ENCODE results near the gene AKAP5. TPM values are rescaled to one million over a fixed set of nuclear protein-coding genes. Genes with fewer than 3 reads are reported as not detected.

Gene AKAP5
- total RNA-seq, 1 donor from 2014 or later: 0.19 TPM

- Histone ChIP-seq H3K4me3 (no peak overlapping the region), H3K9me3 (replicated peaks) (no peaks in the 10 kb centered on the region), H3K27ac (replicated peaks) (no peak overlapping the region), H3K4me1 (peaks cover 17% of the 10 kb centered on the region), H3K36me3 (no peaks in the 10 kb centered on the region), H3K27me3 (ENCODE audit: low read depth) (no peaks in the 10 kb centered on the region)
- no peak for DNase-seq
- intact Hi-C loops (cut with micrococcal nuclease): no loop called here
- TF ChIP-seq CTCF (IDR thresholded peaks at IDR 0.05; ENCODE audit: borderline replicate concordance): no peak
Measured at GRCh38 chr14:64467101-64467500, 1.8 kb downstream of the AKAP5 start.

GRCh38 chr14:64467566-64467965 is 2.3 kb downstream of the AKAP5 start:
- no peaks in the 10 kb centered on the region for H3K36me3 ChIP-seq
- no peak overlapping the region for H3K27ac ChIP-seq (replicated peaks)
- no peaks in the 10 kb centered on the region for H3K9me3 ChIP-seq (replicated peaks)
- intact Hi-C loops (cut with micrococcal nuclease): no loop called here
- H3K4me3 ChIP-seq: no peak overlapping the region
- DNase-seq: no peak
- H3K4me1 ChIP-seq: peaks cover 17% of the 10 kb centered on the region
- H3K27me3 ChIP-seq (ENCODE audit: low read depth): no peaks in the 10 kb centered on the region
- TF ChIP-seq CTCF (IDR thresholded peaks at IDR 0.05; ENCODE audit: borderline replicate concordance): no peak

GRCh38 chr14:64468451-64468850 is 3.2 kb downstream of the AKAP5 start:
- Histone ChIP-seq H3K9me3 (replicated peaks) (no peaks in the 10 kb centered on the region), H3K27ac (replicated peaks) (no peak overlapping the region), H3K4me3 (no peak overlapping the region), H3K27me3 (ENCODE audit: low read depth) (no peaks in the 10 kb centered on the region), H3K4me1 (peaks cover 17% of the 10 kb centered on the region), H3K36me3 (no peaks in the 10 kb centered on the region)
- intact Hi-C loops (cut with micrococcal nuclease): no loop called here
- DNase-seq: no peak
- TF ChIP-seq CTCF (IDR thresholded peaks at IDR 0.05; ENCODE audit: borderline replicate concordance): no peak

- H3K27me3 ChIP-seq (ENCODE audit: low read depth): no peaks in the 10 kb centered on the region
- H3K36me3 ChIP-seq: no peaks in the 10 kb centered on the region
- no peak overlapping the region for H3K27ac ChIP-seq (replicated peaks)
- TF ChIP-seq CTCF (IDR thresholded peaks at IDR 0.05; ENCODE audit: borderline replicate concordance): no peak
- H3K4me3 ChIP-seq: no peak overlapping the region
- no peaks in the 10 kb centered on the region for H3K9me3 ChIP-seq (replicated peaks)
- DNase-seq: no peak
- intact Hi-C loops (cut with micrococcal nuclease): loop anchor here (10.0 kb wide), 2 partner anchors 49 to 129 kb away; no protein-coding TSS in a partner anchor
- no peaks in the 10 kb centered on the region for H3K4me1 ChIP-seq
Measured at GRCh38 chr14:64474041-64474440, 8.7 kb downstream of the AKAP5 start.

DNA sequence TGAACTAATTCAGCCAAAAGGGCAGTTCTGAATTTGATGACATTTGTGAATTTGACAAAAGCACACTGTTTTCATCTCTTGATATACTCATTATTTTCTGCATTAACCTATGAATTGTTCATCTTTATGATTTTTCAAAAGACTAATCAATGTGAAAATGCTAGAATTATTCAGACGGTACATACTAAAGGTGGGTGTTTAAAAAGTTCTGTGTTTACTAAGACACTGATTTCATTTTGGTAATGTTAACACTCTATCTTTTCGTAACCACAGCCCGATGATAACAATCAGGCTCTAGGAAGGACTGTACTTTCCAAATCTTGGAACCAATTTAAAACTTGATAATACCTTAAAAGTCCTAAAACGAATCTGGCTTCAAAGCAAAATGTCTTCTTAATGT is 9.4 kb downstream of the AKAP5 start:
- no peaks in the 10 kb centered on the region for H3K9me3 ChIP-seq (replicated peaks)
- intact Hi-C loops (cut with micrococcal nuclease): loop anchor here (10.0 kb wide), 2 partner anchors 50 to 130 kb away; no protein-coding TSS in a partner anchor
- no peaks in the 10 kb centered on the region for H3K36me3 ChIP-seq
- TF ChIP-seq CTCF (IDR thresholded peaks at IDR 0.05; ENCODE audit: borderline replicate concordance): no peak
- no peak for DNase-seq
- H3K4me1 ChIP-seq: no peaks in the 10 kb centered on the region
- no peaks in the 10 kb centered on the region for H3K27me3 ChIP-seq (ENCODE audit: low read depth)
- H3K4me3 ChIP-seq: no peak overlapping the region
- no peak overlapping the region for H3K27ac ChIP-seq (replicated peaks)
